Small intestine (tissue), 7 donors: ENCODE measurements around the gene KLHDC9. TPM values are rescaled to one million over a fixed set of nuclear protein-coding genes. Genes with fewer than 3 reads are reported as not detected.

ENCODE experiments used
- DNase-seq, 2 donors: peaks; one replicate each; pipeline versions ENCODE4 v3.0.0 to v3.0.0-alpha.2; 2013
- FAIRE-seq: peaks from 2 replicates; lab custom pipeline; 2012; peaks lifted over from hg19 to GRCh38; lab: Jason Lieb, UNC
- H3K27ac ChIP-seq, 3 donors: one replicate each; pipeline ENCODE4 v1.5.1; 2013; ENCODE audit warnings: low read length in 2 of 3, mild to moderate bottlenecking in 2 of 3, control low read depth in 1 of 3, inconsistent platforms in 1 of 3, low read depth in 1 of 3, moderate library complexity in 1 of 3
- H3K27me3 ChIP-seq, 3 donors: one replicate each; pipeline ENCODE4 v1.6.1; 2013; ENCODE audit warnings: low read length in 3 of 3, inconsistent platforms in 1 of 3; ENCODE audit not compliant: control insufficient read depth in 3 of 3, insufficient read depth in 3 of 3
- H3K36me3 ChIP-seq, 3 donors: one replicate each; pipeline ENCODE4 v1.6.1; 2013; ENCODE audit warnings: low read length in 3 of 3, inconsistent platforms in 1 of 3, low read depth in 1 of 3, mild to moderate bottlenecking in 1 of 3, moderate library complexity in 1 of 3; ENCODE audit not compliant: control insufficient read depth in 3 of 3, insufficient read depth in 2 of 3
- H3K4me1 ChIP-seq, 3 donors: one replicate each; pipeline ENCODE4 v1.6.1; 2013; ENCODE audit warnings: low read length in 2 of 3, inconsistent platforms in 1 of 3, low read depth in 1 of 3, mild to moderate bottlenecking in 1 of 3, moderate library complexity in 1 of 3; ENCODE audit not compliant: control insufficient read depth in 3 of 3, insufficient read depth in 2 of 3
- H3K4me3 ChIP-seq, 3 donors: one replicate each; pipeline ENCODE4 v1.5.1; 2013; ENCODE audit warnings: low read length in 3 of 3, control low read depth in 1 of 3, inconsistent platforms in 1 of 3, low read depth in 1 of 3, mild to moderate bottlenecking in 1 of 3, moderate library complexity in 1 of 3
- H3K9me3 ChIP-seq, 2 donors: one replicate each; pipeline ENCODE4 v1.6.1; 2013; ENCODE audit warnings: low read depth in 1 of 2, low read length in 1 of 2; ENCODE audit not compliant: control insufficient read depth in 2 of 2, insufficient read depth in 1 of 2
- whole genome bisulfite sequencing, 3 donors: extraction: QIAGEN DNeasy Blood & Tissue Kit; methylation state at CpG; one replicate each; pipeline ENCODE4 v1.1.7; 2013; 5-methylcytosine and 5-hydroxymethylcytosine counted together
- polyA plus RNA-seq, 4 donors: library from polyadenylated mRNA; stranded (reverse) in 3 of 4; unstranded in 1 of 4; fragments of 200-250 nt in 3 of 4; fragments of 120-200 nt in 1 of 4; gene quantifications; one replicate each; pipeline versions ENCODE4 v1.2.1 to v1.2.3, GENCODE V29; 2013
- donor health status: healthy with polysubstance abuse.
- donor health status: control.
- donor health status: control.
- donor health status: Bipolar disorder and iron deficiency.
- donor health status: healthy.

The KLHDC9 gene
- polyA plus RNA-seq, 4 donors: 1.8 to 5.8 (median 3.0) TPM

DNA sequence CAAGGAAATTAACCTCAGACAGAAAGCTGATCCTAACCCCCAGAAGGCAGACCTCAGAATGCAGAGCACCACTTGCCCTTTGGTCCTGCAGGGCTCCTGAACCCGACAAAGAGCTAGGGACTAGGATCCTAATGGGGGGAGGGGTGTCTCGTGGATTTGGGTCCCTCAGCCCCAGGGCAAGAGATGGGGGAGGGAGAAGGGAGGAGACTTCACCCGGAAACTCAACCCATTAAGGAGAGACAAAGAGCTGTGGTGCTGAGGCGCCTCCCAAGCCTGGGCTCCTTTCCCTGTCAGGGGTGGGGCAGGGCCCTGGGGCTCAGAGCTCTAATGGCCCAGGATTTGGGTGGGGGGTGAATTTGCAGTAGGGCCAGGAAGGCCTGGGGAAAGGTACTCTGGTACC is 11.7 kb upstream of the KLHDC9 start:
- Histone ChIP-seq H3K36me3 (no peaks in the 10 kb centered on the region), H3K4me3 (no peak overlapping the region), H3K27ac (no peak overlapping the region), H3K4me1 (peaks cover 0 to 38% (median 3%) of the 10 kb centered on the region in 3 donors), H3K9me3 (no peaks in the 10 kb centered on the region), H3K27me3 (no peaks in the 10 kb centered on the region)
- FAIRE-seq (no peak), DNase-seq (peak in 1 of 2 donors; percentile 11)
- whole genome bisulfite sequencing, 3 donors: 32 to 51% (median 37%) methylated on average over 3 to 4 of the region's 4 CpGs

DNA sequence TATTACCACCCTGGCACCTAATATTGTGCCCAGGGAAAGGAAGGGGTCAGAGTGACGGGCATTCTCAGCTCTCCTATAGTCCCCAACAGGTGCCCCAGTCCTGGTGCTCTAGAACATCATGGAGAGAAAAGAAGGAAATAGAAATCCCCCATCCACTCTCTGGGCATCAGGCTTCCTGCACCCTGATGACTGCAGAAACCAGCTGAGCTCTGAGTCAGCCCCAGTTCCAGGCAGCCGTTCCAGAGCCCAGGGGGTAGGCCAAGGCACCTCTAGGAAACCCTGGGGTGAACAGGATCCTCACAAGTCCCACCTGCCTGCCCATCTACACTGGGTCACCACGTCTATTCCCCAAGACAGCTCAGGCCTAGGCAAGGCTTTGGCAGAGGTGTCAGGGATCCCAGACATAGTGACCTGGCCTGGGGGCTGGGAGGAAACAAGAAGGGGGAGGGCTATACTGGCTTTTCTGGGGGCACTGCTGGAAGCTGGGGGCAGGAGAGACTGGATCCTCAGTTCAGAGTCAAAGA is 9.5 kb upstream of the KLHDC9 start:
- FAIRE-seq: no peak
- Histone ChIP-seq H3K27ac (no peak overlapping the region), H3K4me3 (no peak overlapping the region), H3K36me3 (no peaks in the 10 kb centered on the region), H3K4me1 (peaks cover 0 to 28% (median 2%) of the 10 kb centered on the region in 3 donors), H3K27me3 (peaks cover 0 to 1% (median 0%) of the 10 kb centered on the region in 3 donors), H3K9me3 (no peaks in the 10 kb centered on the region)
- DNase-seq: no peak
- 49 to 73% (median 58%) methylated on average over 3 of the region's 3 CpGs for WGBS, 3 donors

DNA sequence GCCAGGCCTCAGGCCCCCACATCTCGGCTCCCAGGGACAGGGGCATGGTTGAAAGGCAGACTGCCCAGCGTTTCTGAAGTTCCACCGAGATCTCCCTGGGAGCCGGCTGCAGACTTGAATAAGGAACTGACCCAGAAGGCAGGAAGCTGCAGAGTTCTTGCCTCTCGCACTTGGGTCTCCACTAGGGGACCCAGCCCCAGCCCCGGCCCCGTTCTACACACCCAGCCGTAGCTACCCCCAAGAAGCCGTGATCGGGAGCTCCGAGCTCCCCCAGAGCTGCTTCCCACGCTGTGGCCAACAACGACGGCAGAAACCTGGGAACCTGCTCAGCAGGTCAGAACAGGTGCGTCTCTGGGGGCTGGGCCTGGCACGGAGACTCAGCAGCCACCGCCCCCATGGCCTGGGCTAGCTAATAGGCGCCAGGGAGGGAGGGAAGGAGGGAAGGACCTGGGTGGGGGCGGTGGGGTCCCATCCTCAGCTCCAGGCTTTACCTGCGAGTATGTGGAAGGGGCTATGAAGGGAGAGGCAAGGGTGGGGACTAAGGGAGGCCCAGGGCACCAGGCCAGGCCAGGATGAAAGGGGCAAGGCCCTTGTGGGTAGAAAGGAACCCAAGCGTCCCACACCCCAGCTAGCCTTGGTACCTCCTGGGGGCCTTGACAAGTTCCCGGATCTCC is 8.8 kb upstream of the KLHDC9 start, which contains the start of gene NECTIN4:
Gene NECTIN4, minus strand, starts transcription at position 308 of the 674 bp plus-strand sequence. Its CDS starts 262 bp downstream, at position 46.
- Histone ChIP-seq H3K36me3 (no peaks in the 10 kb centered on the region), H3K9me3 (no peaks in the 10 kb centered on the region), H3K4me3 (peak within 1 kb of the TSS in 1 of 3 donors; percentile 6), H3K27me3 (peaks cover 0 to 4% (median 0%) of the 10 kb centered on the region in 3 donors), H3K4me1 (peaks cover 0 to 21% (median 0%) of the 10 kb centered on the region in 3 donors), H3K27ac (no peak within 1 kb of the TSS)
- 15 to 52% (median 35%) methylated on average over 20 to 22 of the region's 22 CpGs for WGBS, 3 donors
- FAIRE-seq (no peak), DNase-seq (peak; percentile 70 to 84)

DNA sequence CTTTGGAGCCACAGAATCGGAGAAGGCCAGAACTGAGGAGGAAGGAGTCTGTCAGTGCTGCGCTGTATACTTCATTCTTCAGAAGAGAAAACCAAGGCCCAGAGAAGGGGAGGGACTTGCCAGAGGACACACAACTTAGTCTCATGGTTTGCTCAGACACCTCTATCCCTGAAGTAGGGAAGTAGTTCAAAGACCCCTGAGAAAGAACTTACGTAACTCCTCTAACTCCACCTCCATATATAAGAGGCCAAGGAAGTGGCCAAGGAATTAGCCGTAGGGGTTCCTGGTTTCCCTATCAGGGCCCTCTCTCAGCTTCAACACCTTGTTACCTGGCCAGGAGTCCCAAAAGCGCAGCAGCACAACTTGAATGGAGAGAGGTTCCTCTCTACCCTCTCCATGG is 8.2 kb upstream of the KLHDC9 start:
- FAIRE-seq (no peak), DNase-seq (no peak)
- Histone ChIP-seq H3K4me3 (no peak overlapping the region), H3K9me3 (no peaks in the 10 kb centered on the region), H3K27me3 (peaks cover 0 to 4% (median 0%) of the 10 kb centered on the region in 3 donors), H3K4me1 (peaks cover 0 to 16% (median 0%) of the 10 kb centered on the region in 3 donors), H3K27ac (no peak overlapping the region), H3K36me3 (no peaks in the 10 kb centered on the region)
- WGBS, 3 donors: 92 to 96% (median 92%) methylated on average over 5 of the region's 5 CpGs

DNA sequence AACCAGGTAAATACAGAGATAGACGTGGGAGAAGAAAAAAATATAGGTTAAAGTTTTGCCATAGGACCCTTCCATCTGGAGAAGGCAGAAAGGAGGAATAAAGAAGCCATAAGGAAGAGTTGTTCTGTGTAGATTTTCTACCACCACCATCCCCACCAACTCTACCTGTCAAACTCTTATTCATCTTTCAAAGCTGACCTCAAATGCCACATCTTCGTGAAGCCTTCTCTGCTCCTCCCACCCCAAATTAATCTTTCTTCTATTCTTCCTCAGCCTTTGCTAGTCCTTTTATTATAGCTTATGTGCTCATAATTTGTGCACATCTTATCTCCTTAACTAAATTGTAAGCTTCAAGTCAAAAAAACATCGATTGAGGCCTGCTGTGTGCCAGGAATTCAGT is 7.5 kb upstream of the KLHDC9 start:
- no peaks in the 10 kb centered on the region for H3K9me3 ChIP-seq
- H3K4me3 ChIP-seq: no peak overlapping the region
- no peak for DNase-seq
- no peak for FAIRE-seq
- 68 to 81% (median 70%) methylated on average over 3 of the region's 3 CpGs for WGBS, 3 donors
- no peaks in the 10 kb centered on the region for H3K36me3 ChIP-seq
- H3K4me1 ChIP-seq: peaks cover 0 to 15% (median 0%) of the 10 kb centered on the region in 3 donors
- H3K27ac ChIP-seq: no peak overlapping the region
- H3K27me3 ChIP-seq: peaks cover 0 to 4% (median 0%) of the 10 kb centered on the region in 3 donors

DNA sequence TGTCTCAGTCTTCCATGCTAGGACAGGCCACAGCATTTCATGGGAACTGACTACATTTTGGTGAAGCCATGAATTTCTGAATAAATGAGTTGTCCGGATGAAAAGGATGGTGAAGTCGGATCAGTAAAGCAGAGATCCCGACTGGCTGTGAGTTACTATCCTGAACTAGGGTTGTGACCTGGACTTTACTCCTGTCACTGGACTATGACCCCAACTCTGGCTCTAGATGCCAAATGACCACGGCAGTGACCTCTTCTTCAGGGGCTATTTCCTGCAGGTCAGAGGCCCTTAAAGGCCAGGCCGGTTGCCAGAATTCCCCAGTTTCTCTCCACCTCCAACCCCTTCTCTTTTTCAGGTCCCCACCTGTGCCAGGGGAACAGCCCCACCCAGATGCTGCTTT is 7.1 kb upstream of the KLHDC9 start:
- peak in 1 of 2 donors; percentile 17 for DNase-seq
- no peak overlapping the region for H3K27ac ChIP-seq

DNA sequence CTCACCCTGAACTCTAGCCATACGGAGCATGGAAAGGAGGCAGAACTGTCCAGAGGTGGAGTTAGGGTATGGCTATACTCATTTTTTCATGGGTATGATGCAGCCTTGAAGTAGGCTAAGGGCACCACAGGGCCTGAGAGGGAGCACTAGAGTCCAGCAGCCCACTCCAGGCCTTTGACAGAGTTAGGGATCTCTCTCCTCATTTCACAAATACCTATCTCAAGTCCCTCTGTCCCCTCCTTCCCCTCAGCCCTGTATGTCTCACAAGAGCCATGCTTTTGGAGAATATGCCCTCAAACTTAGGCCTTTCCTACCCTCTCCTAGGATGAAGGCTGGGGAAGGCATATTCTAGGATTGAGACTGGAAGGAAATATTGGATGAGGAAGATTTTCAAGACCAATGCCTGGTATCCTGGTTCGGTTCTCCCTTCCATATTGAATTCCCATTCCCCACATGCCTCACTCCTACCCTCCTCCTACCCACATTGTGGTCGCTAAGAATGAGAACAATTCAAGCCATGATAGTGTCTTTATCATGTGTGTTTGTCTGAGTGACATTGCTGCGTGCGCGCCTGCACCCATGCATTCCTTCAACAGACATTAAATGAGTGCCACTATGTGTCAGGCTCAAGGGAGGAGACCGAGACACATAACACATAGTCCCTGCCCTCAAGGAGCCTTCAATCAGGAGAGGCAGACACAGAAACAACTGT is 6.2 kb upstream of the KLHDC9 start:
- DNase-seq (no peak), FAIRE-seq (no peak)
- no peak overlapping the region for H3K27ac ChIP-seq
- 91 to 94% (median 94%) methylated on average over 7 of the region's 7 CpGs for WGBS, 3 donors
- H3K4me3 ChIP-seq: no peak overlapping the region
- H3K4me1 ChIP-seq: peaks cover 0 to 12% (median 0%) of the 10 kb centered on the region in 3 donors
- H3K9me3 ChIP-seq: no peaks in the 10 kb centered on the region
- H3K36me3 ChIP-seq: no peaks in the 10 kb centered on the region
- peaks cover 0 to 4% (median 0%) of the 10 kb centered on the region in 3 donors for H3K27me3 ChIP-seq

More for the DNA sequence above, 7.1 kb upstream of the KLHDC9 start:
- Histone ChIP-seq H3K4me1 (peaks cover 0 to 15% (median 0%) of the 10 kb centered on the region in 3 donors), H3K27me3 (peaks cover 0 to 4% (median 0%) of the 10 kb centered on the region in 3 donors), H3K9me3 (no peaks in the 10 kb centered on the region), H3K36me3 (no peaks in the 10 kb centered on the region), H3K4me3 (no peak overlapping the region)
- 66 to 80% (median 78%) methylated on average over 5 of the region's 5 CpGs for WGBS, 3 donors
- FAIRE-seq: no peak

DNA sequence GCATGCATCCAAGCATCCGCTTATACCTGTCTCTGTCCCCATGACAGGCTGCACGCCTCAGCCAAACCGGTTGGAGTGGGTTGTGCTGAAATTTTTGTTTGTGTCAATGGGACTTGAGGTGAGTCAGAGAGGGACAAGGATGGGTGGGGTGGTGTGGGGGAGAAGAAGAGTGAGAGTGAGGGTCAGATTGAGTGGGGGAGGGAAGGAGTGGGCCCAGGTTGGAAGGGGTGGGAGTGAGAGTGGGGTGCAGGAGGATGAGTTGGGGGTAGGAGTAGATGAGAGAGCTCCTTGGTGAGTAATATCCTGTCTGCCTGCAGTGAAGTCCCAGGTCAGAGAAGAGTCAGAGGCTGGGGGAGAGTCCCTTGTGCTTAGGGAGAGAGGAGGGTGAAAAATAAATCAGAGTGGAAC is 5.5 kb upstream of the KLHDC9 start:
- no peak for FAIRE-seq
- Histone ChIP-seq H3K4me1 (peaks cover 0 to 16% (median 0%) of the 10 kb centered on the region in 3 donors), H3K36me3 (no peaks in the 10 kb centered on the region), H3K27me3 (peaks cover 0 to 4% (median 0%) of the 10 kb centered on the region in 3 donors), H3K9me3 (no peaks in the 10 kb centered on the region), H3K27ac (no peak overlapping the region), H3K4me3 (no peak overlapping the region)
- 74 to 82% (median 81%) methylated on average over 3 of the region's 3 CpGs for WGBS, 3 donors
- no peak for DNase-seq
